Loucy (cell line): ENCODE data around the gene PROM2.

Source experiments
- CTCF ChIP-seq: fragments of 200-600 bp; sonication (generic); conservative IDR thresholded peaks from 2 replicates; pipeline ENCODE4 v1.5.1; 2014; ENCODE audit warnings: mild to moderate bottlenecking, antibody characterized with exemption, low read length
- EZH2phosphoT487 ChIP-seq: fragments of 200-600 bp; IDR thresholded peaks from 2 replicates; pipeline ENCODE4 v1.6.1; 2018; ENCODE audit warnings: antibody characterized with exemption, mild to moderate bottlenecking, moderate library complexity, borderline replicate concordance

GRCh38 chr2:95315801-95316411 lies 41.7 kb downstream of the PROM2 start:
- TF ChIP-seq CTCF (no peak), EZH2phosphoT487 (no peak)
